HUES64 (cell line): ENCODE results near the gene SEMA6A.

Source experiments
- H3K27ac ChIP-seq: 2 replicates; pipeline ENCODE4 v1.7.0; 2013; ENCODE audit warnings: low read depth, low read length, inconsistent platforms
- H3K27me3 ChIP-seq: 2 replicates; pipeline ENCODE4 v1.6.1; 2013; ENCODE audit warnings: mild to moderate bottlenecking, low read length; ENCODE audit not compliant: insufficient read depth
- H3K36me3 ChIP-seq: 2 replicates; pipeline ENCODE4 v1.6.1; 2013; ENCODE audit warnings: mild to moderate bottlenecking, low read length; ENCODE audit not compliant: insufficient read depth
- H3K4me1 ChIP-seq: 2 replicates; pipeline ENCODE4 v1.6.1; 2013; ENCODE audit warnings: mild to moderate bottlenecking, low read length, moderate library complexity; ENCODE audit not compliant: insufficient read depth
- H3K4me3 ChIP-seq: 2 replicates; pipeline ENCODE4 v1.5.1; 2013; ENCODE audit warnings: mild to moderate bottlenecking, low read length, moderate library complexity
- H3K9ac ChIP-seq: 2 replicates; pipeline ENCODE4 v1.6.1; 2013; ENCODE audit warnings: mild to moderate bottlenecking, low read depth, low read length
- H3K9me3 ChIP-seq: 2 replicates; pipeline ENCODE4 v1.6.1; 2013; ENCODE audit warnings: low read depth, low read length; ENCODE audit not compliant: insufficient read depth
- WGBS: fragments of 150-250, 120-280 bp; methylation state at CpG from one replicate; pipeline ENCODE4 v1.1.7; 2013; ENCODE audit warnings: missing lambda C conversion rate; 5-methylcytosine and 5-hydroxymethylcytosine counted together

Gene SEMA6A

DNA sequence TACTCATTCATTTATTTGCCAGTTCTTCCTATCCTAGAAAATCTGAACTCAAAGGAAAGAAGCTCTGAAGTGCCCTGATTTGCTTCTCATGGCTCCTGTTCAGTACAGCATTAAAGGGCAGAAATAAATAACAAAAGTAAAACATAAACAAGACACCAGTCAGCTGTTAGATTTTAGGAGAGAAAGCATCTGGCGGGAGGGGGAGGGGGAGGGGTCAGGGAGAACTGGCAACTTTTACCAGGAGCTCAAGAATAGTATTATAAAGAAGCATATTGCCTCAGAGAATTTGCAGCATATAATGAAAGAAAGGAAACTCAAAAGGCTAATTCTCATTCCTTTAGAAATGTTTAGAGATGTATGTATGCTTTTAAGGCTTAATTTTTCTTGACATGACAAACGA lies 68.1 kb downstream of the SEMA6A start:
- H3K36me3 ChIP-seq = peaks cover 50% of the 10 kb centered on the region
- H3K4me3 ChIP-seq = no peak overlapping the region
- WGBS = 81% methylated on average over 2 of the region's 2 CpGs
- H3K9ac ChIP-seq = no peak overlapping the region
- H3K27me3 ChIP-seq = no peaks in the 10 kb centered on the region
- peaks cover 63% of the 10 kb centered on the region for H3K4me1 ChIP-seq
- no peak overlapping the region for H3K27ac ChIP-seq
- H3K9me3 ChIP-seq = no peaks in the 10 kb centered on the region

DNA sequence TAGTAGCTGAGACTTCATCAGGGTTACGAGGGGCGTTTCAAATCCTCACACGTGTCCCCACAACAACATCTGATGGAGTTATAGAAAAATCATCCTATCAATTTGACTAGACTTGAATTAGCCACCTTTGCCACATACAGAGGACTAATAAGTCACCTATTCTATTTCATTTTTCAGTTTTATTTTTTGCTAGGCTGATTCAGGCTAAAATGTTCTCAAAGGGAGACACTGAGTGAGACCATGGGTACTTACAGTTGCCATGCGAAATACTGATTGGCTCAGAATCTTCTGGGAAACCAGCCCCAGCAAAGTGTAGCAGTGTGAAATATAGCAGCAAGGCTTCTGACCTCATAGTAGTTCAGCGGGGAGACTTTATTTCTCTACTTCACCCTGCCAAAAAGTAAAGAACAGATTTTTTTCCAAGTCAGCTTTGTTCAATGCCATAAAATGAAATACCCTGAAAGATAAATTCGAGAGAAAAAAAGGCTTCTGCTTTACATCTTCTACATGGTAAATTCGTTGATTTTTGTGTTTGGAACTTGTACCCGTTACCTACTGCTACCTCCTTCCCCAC lies 69.9 kb downstream of the SEMA6A start:
- Histone ChIP-seq H3K27ac (no peak overlapping the region), H3K27me3 (no peaks in the 10 kb centered on the region), H3K9me3 (no peaks in the 10 kb centered on the region), H3K36me3 (peaks cover 68% of the 10 kb centered on the region), H3K4me3 (no peak overlapping the region), H3K4me1 (peaks cover 57% of the 10 kb centered on the region), H3K9ac (no peak overlapping the region)
- 94% methylated on average over 8 of the region's 8 CpGs for WGBS

DNA sequence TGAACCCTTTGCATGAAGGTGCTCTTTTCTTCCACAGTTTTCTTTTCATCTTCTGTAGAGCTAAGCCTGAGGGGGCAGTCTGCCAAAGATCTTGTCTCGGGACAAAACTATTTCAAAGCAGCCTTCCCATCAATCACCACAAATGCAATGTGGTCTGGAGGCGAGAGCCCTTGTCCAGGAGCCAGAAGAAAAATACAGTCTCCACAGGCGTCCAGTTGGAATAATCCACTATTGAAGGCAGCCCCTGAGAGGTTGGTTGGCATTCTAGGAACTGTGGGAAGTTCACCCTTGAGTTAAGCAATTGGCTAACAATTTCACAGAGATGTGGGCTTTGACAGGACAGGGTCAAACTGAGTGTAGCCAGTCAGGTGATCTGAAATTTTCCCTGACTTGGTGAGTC lies 72.0 kb downstream of the SEMA6A start:
- Histone ChIP-seq H3K27ac (no peak overlapping the region), H3K4me1 (peaks cover 45% of the 10 kb centered on the region), H3K4me3 (no peak overlapping the region), H3K36me3 (peaks cover 79% of the 10 kb centered on the region), H3K27me3 (no peaks in the 10 kb centered on the region), H3K9ac (no peak overlapping the region), H3K9me3 (no peaks in the 10 kb centered on the region)
- whole genome bisulfite sequencing = 92% methylated on average over 3 of the region's 3 CpGs

DNA sequence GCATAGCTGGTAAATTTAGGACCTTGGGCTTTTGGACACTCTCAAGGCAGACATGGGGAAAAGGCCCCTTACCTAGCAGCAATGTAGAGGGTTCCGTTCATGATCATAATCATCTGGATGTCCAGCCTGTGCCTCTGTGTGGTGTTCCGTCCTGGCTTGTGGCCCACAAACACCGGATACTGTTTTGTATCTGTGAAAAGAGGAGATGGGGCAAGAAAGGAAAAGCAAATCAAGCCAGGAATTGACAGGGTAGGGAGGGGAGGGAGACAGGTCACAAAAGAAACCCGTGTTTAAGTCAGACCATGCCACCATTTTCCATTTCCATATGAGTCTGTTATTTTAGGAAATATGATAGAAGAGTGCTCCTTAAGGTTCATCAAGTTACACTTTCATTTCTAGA lies 72.5 kb downstream of the SEMA6A start:
- peaks cover 41% of the 10 kb centered on the region for H3K4me1 ChIP-seq
- H3K4me3 ChIP-seq = no peak overlapping the region
- 86% methylated on average over 4 of the region's 4 CpGs for WGBS
- no peaks in the 10 kb centered on the region for H3K27me3 ChIP-seq
- H3K9me3 ChIP-seq = no peaks in the 10 kb centered on the region
- peaks cover 84% of the 10 kb centered on the region for H3K36me3 ChIP-seq
- H3K9ac ChIP-seq = no peak overlapping the region
- H3K27ac ChIP-seq = no peak overlapping the region

DNA sequence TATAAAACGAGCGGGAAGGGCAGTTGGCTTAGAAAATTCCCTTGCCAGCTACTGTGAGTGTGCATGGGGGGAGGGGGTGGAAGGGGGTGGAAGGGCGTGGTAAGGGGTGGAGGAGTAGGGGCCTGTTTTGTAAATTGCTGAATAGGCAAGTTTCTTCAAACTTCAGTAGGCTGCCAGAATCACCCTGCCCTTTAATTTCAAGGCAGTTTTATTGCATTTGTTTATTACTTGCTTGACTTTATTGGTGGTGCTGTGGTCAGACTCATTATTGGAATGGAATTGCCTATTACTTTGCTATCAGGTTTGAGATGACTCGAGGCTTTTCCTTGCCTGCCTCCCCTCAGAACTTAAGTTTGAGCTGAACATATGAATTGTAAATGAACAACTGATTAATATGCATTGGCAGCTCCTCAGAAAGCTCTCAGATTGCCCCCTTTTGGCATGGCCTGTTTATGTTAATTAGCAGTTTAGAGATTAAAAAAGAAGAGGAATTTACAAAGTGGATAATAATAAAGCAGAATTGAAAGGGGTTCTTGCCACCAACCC lies 76.0 kb downstream of the SEMA6A start:
- 67% methylated on average over 4 of the region's 4 CpGs for WGBS

DNA sequence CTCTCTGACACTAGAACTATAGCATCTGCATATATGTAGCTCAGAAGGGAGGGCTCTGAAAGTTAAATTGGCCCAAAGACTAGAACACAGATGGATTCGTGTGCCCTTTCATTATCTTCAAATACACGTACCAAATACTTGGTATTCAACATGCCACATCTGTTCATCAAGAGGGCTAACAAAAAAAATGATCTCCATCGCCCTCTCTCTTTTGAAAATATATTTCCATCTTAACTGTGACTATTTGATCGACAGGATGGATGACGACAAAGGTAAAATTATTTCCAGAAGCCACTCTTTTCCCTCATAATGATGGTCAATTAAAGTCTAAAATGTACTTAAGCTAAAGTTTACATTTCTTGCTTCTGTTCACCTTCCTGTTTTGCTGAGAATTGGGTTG lies 77.0 kb downstream of the SEMA6A start:
- Histone ChIP-seq H3K27ac (no peak overlapping the region), H3K4me1 (peaks cover 22% of the 10 kb centered on the region), H3K36me3 (peaks cover 98% of the 10 kb centered on the region), H3K4me3 (no peak overlapping the region), H3K9ac (no peak overlapping the region), H3K9me3 (no peaks in the 10 kb centered on the region), H3K27me3 (no peaks in the 10 kb centered on the region)
- WGBS = 94% methylated on average over 4 of the region's 5 CpGs

More for the DNA sequence above, 76.0 kb downstream of the SEMA6A start:
- H3K4me1 ChIP-seq = peaks cover 27% of the 10 kb centered on the region
- peaks cover 98% of the 10 kb centered on the region for H3K36me3 ChIP-seq
- H3K27me3 ChIP-seq = no peaks in the 10 kb centered on the region
- H3K27ac ChIP-seq = peak overlapping the region; percentile 43; the same call in 1 of the 2 replicates
- H3K9me3 ChIP-seq = no peaks in the 10 kb centered on the region
- no peak overlapping the region for H3K4me3 ChIP-seq
- no peak overlapping the region for H3K9ac ChIP-seq

DNA sequence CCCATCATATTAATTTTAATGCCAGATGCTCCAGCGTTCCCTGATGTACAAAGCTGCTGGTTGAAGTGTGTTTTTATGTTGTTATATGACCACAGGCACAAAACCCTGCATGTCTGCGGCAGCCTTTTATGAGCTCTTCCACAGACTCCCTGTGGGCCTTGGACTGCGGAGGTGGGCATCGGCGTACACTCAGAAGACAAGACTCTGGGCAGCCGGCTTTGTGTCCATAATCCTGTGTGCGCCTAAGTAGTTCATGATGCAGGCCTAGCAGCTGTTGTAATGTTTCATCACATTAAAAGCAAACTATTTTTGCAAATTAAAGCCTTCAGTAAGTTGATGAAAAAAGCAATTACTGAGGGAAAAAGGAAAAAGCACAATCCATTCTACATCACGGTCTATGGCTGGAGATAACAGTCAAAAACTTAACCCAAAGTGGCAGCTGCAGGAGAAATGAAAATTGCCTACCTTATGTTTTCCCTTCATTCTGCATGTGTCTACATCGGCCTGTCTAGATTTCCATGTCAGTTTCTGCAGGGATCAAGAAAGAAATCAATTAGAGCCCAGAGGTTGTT lies 78.8 kb downstream of the SEMA6A start:
- H3K36me3 ChIP-seq = peaks cover 98% of the 10 kb centered on the region
- no peak overlapping the region for H3K9ac ChIP-seq
- peaks cover 18% of the 10 kb centered on the region for H3K4me1 ChIP-seq
- WGBS = 94% methylated on average over 9 of the region's 9 CpGs
- no peaks in the 10 kb centered on the region for H3K9me3 ChIP-seq
- no peak overlapping the region for H3K4me3 ChIP-seq
- H3K27ac ChIP-seq = no peak overlapping the region
- H3K27me3 ChIP-seq = no peaks in the 10 kb centered on the region

DNA sequence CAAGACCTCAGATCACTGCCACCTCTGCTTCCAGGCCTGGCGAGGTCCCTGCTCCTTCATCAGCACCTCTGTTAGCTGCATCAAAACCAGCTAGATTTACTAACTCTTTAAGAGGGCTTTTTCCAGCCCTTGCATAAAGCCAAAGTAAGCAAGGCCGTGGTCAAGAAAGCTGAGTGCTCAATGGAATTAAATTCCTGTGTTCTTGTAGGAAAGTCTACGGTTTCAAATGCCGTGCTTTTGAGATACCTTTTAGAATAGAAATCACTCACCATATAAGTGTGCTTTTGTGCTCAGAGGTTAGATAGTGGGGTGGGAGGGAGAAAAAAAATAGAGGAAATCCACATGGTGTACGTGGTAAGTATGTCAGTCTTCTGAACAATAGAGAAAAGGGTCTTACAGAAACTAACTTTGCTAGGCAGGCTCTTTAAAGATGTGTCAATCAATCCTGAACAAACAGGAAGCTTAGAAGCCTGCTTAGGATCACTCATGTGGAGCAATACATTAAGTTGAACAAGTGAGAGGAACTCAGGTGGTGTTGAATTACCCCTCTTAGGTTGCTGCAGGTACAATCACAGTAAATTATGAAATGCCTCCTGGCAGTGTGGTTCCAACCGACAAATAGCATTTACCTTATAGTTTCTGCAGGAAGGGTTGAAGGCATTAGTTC lies 79.7 kb downstream of the SEMA6A start:
- Histone ChIP-seq H3K9ac (no peak overlapping the region), H3K9me3 (no peaks in the 10 kb centered on the region), H3K4me1 (peaks cover 12% of the 10 kb centered on the region), H3K27me3 (no peaks in the 10 kb centered on the region), H3K36me3 (peaks cover 98% of the 10 kb centered on the region), H3K4me3 (no peak overlapping the region), H3K27ac (no peak overlapping the region)
- WGBS = 92% methylated on average over 6 of the region's 6 CpGs

DNA sequence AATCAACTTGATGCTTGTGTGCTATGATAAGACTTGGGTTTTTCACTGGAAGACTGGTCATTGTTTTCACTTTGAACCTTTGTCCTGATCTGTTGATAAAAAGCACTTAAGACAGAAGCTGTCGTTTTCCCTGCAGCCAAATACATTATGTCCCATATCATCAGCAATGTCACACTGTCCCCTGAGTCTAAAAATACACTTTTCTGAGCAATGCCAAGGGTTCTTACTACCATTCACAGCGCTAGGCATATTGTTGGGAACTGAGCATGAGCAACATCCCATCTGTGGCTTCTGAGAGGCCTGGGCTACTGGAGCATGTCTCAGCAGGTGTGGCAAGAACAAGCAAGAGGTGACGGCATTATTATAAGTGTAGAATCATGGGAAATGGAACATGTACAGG lies 81.8 kb downstream of the SEMA6A start:
- H3K4me1 ChIP-seq = no peaks in the 10 kb centered on the region; the same call in 1 of the 2 replicates
- H3K36me3 ChIP-seq = peaks cover 100% of the 10 kb centered on the region

DNA sequence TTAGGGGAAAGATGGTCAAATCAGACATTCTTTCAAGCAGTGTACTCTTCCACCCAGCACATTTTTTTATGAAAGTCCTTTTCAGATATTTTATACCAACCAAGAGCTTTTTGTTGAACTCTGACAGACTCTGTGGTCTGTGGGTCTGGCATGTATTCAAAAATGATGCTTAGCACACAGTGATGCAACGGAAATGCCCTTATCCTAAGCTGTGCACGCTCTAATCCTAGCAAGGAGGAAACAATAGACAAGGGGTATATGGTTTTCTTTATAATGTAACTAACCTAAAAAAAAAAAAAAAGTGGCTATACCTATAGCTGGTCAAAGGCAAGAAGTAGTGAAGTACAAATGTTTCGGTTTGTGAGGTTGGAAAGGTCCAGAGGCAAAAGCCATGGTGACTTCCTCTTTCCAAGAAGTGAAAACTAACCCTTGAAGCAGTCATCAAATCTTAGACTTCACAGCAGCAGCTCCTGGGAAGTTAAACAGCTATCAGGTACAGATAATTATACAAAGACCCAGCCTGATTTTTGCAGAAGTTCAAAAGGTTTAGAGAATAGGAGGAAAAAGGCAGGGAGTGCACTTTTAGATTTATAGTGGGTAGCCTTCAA lies 82.5 kb downstream of the SEMA6A start:
- no peak overlapping the region for H3K27ac ChIP-seq
- no peaks in the 10 kb centered on the region for H3K27me3 ChIP-seq
- no peaks in the 10 kb centered on the region for H3K9me3 ChIP-seq
- no peak overlapping the region for H3K9ac ChIP-seq
- peaks cover 100% of the 10 kb centered on the region for H3K36me3 ChIP-seq
- H3K4me3 ChIP-seq = no peak overlapping the region
- WGBS = 93% methylated on average over 3 of the region's 3 CpGs
- H3K4me1 ChIP-seq = no peaks in the 10 kb centered on the region

More for the DNA sequence above, 81.8 kb downstream of the SEMA6A start:
- Histone ChIP-seq H3K4me3 (no peak overlapping the region), H3K27me3 (no peaks in the 10 kb centered on the region), H3K27ac (no peak overlapping the region), H3K9me3 (no peaks in the 10 kb centered on the region), H3K9ac (no peak overlapping the region)
- 88% methylated on average over 3 of the region's 3 CpGs for WGBS

DNA sequence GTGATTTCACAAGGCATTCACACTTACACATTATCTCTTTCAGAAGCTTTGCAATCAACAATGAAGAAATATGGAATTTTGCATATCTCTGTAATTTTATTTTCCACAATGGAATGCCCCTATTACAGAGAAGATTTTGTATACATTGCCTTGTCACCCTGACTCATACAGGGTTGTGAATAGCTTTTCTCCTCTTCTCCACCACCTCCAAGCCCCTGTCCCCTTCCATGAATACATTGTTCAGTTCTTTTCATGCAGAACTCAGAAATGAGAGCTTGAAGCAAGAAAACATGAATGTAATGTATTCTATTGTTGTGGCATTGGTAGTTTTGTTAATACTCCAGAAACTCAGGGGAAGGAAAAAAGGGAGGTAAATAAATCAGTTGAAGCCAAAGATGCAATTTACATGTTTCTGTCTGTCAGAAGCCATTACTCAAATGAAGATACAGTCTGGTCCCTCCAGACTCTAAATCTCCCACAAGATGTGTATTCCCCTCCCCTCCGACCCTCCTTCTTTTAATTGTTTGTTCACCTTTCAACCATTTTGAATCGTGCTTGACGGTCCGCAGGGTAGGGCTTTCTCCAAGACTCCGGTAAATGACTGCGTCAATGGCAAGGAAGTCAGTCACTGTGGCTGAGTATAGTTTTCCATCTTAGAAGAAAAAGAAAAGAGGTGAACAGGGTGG lies 86.1 kb downstream of the SEMA6A start:
- H3K27me3 ChIP-seq = no peaks in the 10 kb centered on the region
- peaks cover 100% of the 10 kb centered on the region for H3K36me3 ChIP-seq
- no peaks in the 10 kb centered on the region for H3K9me3 ChIP-seq
- H3K4me3 ChIP-seq = no peak overlapping the region
- no peak overlapping the region for H3K27ac ChIP-seq
- WGBS = 99% methylated on average over 6 of the region's 6 CpGs
- H3K9ac ChIP-seq = no peak overlapping the region
- no peaks in the 10 kb centered on the region for H3K4me1 ChIP-seq
